NCI-H345 (cell line): ENCODE results near the gene CRTAC1.

Source experiments
- DNase-seq: peaks from one replicate; lab custom pipeline; 2025; lab: John Stamatoyannopoulos, UW

Gene CRTAC1, protein sequence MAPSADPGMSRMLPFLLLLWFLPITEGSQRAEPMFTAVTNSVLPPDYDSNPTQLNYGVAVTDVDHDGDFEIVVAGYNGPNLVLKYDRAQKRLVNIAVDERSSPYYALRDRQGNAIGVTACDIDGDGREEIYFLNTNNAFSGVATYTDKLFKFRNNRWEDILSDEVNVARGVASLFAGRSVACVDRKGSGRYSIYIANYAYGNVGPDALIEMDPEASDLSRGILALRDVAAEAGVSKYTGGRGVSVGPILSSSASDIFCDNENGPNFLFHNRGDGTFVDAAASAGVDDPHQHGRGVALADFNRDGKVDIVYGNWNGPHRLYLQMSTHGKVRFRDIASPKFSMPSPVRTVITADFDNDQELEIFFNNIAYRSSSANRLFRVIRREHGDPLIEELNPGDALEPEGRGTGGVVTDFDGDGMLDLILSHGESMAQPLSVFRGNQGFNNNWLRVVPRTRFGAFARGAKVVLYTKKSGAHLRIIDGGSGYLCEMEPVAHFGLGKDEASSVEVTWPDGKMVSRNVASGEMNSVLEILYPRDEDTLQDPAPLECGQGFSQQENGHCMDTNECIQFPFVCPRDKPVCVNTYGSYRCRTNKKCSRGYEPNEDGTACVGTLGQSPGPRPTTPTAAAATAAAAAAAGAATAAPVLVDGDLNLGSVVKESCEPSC

GRCh38 chr10:98030093-98030821 lies at the start of gene CRTAC1:
TSS of gene CRTAC1 (minus strand) at chr10:98030621. CDS start at chr10:98030472, 149 bp downstream.
- DNase-seq, result peak; percentile 68

- DNase-seq, result no peak
Measured at GRCh38 chr10:98078774-98079173, 48.4 kb upstream of the CRTAC1 start.

GRCh38 chr10:98077223-98077622 lies 46.8 kb upstream of the CRTAC1 start:
- DNase-seq, result no peak

GRCh38 chr10:98076086-98076485 lies 45.7 kb upstream of the CRTAC1 start:
- DNase-seq, result no peak

DNA sequence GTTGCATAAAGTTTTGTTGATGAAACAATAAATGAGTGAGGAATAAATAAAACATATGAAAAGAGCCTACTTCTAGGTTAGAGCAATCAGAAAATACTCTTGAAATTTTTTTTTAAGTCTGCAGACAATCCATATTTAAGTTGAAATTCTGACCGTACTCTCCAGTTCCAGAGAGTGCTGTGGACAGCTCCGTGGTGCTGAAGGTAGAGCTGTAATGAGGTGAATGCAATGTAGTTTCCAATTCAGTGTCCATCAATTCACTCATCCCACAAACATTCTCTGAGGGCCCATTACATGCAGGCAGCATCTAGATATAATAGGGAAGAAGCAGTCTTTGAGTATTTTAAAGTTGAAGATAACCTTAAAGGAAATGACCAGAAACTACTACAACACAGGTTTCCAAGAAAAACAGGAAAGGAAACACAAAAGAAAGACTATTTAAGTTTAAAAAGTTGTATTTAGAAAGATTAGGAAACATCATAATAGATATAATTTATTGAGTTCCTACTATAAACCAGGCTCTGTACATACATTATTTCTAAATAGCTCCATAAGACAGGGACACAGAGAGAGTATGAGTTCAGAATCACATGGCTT lies 44.0 kb upstream of the CRTAC1 start:
- DNase-seq, result no peak

- DNase-seq, result no peak
Measured at GRCh38 chr10:98067165-98067564, 36.7 kb upstream of the CRTAC1 start.

DNA sequence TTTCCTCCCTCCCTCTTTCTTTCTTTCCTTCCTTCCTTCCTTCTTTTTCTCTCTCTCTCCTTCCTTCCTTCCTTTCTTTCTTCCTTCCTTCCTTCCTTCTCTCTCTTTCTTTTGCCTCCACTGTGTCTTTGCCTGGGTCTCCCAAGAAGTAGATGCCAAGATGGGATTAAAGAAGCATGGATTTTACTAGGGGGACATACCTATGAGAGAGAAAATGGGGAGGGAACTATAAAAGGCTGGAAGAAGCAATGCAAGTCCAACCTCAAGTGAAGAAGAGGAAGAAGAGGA lies 33.3 kb upstream of the CRTAC1 start:
- no peak for DNase-seq

DNA sequence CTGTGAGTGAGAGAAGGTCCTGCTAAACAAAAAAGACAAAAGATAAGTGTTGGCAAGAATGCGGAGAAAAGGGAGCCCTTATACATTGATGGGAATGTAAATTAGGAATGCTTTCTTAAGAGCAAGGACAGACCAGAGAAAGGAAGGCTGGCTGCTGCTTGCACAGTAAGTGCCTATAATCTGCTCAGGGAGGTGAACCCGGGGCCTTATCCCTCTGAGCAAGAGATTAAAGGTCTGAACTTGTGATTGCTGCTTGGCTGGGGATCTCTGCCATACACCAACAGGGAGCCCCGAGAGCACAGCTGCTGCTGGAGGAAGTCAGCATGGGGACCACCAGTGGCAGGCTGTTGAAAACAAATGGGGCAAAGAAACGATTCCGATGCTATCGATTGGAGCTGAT lies 32.0 kb upstream of the CRTAC1 start:
- DNase-seq, result no peak

DNA sequence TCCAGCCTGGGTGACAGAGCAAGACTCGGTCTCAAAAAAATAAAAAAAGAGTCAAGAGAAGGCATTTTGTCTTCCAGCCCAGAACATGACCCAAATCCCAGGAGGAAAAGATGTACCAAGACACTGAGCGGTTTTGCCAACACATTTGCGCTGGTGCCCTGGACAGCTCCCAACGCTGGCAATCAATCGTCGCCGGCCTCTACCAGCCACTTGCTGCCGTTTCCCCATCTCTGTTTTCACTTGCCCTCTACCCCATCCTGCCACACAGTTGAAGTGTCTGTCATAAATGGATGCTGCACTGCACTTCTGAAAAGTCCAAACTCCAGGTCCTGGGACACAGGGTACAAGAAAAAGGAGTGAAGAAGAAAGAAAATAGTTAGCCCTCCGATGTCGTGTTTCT lies 29.7 kb upstream of the CRTAC1 start:
- DNase-seq, result no peak

DNA sequence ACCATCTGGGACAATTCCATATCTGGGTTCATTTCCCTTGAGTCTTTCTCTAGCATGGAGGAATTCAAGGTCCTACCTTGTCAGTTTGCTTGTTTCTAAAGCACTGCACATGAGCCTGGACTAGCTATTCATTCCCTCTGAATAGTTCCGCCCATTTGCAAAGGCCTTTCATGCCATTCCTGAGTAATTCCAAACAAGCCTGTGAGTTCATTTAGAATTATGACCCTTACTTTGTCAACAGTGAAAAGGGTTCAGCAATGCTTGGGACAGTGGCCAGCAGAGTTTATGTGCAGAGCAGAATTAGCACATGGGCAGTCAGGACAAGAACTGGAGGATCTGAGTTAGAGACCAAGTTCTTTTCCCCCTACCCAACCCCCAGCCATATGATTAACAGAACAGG lies 27.9 kb upstream of the CRTAC1 start:
- no peak for DNase-seq

- DNase-seq, result no peak
Measured at GRCh38 chr10:98055841-98056516, 25.6 kb upstream of the CRTAC1 start.

- no peak for DNase-seq
Measured at GRCh38 chr10:98047009-98047741, 16.8 kb upstream of the CRTAC1 start.

DNA sequence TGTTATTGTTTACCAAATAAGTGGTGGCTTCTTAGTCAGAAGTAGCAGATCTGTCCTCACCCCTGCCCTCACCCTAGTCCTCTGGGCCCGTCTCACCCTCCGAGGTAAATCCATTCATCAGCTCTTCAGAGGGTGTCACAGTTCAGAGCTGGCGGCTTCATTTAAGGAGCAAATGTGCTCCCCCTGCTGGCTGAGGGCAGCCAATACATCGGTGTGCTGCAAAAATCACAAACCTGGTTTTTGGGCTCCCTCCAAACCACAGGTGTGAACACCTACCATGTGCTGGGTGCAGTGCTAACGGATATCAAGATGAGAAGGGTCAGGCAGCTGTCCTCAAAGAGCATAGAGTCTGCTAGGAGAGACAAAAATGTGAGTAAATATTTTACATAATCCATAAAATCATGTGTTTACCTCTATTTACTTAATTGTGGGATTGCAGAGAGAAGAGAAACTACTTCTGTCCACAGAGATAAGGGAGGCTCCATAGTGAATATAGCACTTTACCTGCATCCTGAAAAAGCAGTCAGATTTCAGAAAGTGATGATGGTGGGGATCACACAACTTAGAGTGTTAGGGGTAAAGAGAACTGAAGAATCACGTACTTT lies 15.5 kb upstream of the CRTAC1 start:
- peak; percentile 70 for DNase-seq

GRCh38 chr10:98041352-98042043 lies 11.1 kb upstream of the CRTAC1 start:
- peak; percentile 35 for DNase-seq

- no peak for DNase-seq
Measured at GRCh38 chr10:98039690-98040381, 9.4 kb upstream of the CRTAC1 start.

DNA sequence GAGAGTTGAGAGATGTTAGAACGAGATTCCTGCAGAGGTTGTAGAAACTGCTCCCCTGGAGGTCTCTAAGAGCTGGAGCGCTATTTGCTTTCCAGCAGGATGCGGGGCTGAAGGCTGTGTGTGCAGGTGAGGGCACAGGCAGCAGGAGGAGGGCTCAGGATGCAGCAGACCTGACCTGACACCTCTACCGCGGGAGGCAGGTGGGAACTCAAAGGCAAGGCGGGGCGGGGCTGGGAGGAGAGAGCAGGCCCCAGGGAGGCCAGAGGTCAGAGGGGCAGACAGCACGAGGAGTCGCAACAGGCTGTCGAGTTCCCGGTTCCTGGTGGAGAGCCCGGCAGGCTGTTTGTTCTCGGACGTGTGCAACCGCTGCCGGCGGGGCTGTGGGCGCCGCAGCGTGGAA lies 7.9 kb upstream of the CRTAC1 start:
- no peak for DNase-seq

- DNase-seq, result no peak
Measured at GRCh38 chr10:98035599-98035998, 5.2 kb upstream of the CRTAC1 start.

DNA sequence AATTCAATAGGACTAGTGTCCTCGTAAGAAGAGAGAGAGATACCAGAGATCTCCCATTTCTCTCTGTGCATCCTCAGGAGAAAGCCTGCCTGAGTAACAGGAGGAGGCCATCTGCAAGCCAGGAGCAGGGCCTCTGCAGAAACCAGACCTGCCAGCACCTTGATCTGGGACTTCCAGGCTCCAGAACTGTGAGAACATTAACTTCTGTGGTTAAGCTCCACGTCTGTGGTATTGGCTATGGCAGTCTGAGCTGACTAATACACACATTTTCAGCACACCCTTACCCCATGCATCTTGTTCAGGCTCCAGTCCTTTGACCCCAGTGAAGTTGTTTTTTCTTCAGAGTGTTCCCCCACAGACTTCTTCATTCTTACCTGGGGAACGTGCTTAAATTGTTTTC lies 3.1 kb upstream of the CRTAC1 start:
- DNase-seq, result no peak

- DNase-seq, result no peak
Measured at GRCh38 chr10:98031440-98031839, 1.0 kb upstream of the CRTAC1 start.

GRCh38 chr10:98030991-98031431 lies 590 bp upstream of the CRTAC1 start:
- DNase-seq, result no peak
